Left forelimb (tissue), 1 donor: ENCODE results near the gene SLC7A9.
"Not testable (repeated sequence)": the region's sequence is repeated elsewhere in the genome, so short reads cannot be mapped to it uniquely, and the experiment has no call there.

Experiments
- DNase-seq: peaks from one replicate; pipeline ENCODE4 v3.0.0-alpha.2; 2018; ENCODE audit warnings: low spot score

The SLC7A9 gene

DNA sequence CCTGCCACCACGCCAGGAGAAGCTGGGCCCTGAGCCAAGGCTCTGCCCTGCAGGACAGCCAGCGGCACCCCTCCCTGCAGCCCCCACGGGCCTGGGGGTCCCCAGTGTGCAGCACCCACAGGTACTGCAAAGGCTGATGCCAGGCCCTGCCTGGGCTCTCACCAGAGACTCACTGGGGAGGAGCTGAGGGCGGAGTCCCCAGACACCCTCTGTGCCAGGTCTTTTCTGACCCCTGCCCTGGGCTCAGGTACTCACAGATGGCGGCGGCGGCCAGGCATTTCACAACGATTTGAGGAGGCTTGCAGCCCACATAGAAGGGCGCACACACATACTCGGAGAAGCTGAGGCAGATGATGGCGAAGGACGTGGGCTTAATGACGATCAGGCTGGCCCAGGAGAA lies 5.7 kb downstream of the SLC7A9 start:
- DNase-seq: no peak

DNA sequence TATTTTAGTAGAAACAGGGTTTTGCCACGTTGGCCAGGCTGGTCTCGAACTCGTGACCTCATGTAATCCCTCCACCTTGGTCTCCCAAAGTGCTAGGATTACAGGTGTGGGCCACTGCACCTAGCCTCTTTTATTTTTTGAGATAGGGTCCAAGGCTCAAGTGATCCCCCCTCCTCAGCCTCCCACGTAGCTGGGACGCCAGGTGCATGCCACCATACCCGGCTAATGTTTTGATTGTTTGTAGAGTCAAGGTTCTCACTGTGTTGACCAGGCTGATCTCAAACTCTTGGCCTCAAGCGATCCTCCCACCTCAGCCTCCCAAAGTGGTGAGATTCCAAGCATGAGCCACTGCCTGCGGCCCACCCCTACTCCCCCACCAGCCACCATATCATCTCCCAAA lies 6.3 kb downstream of the SLC7A9 start:
- DNase-seq: no peak

DNA sequence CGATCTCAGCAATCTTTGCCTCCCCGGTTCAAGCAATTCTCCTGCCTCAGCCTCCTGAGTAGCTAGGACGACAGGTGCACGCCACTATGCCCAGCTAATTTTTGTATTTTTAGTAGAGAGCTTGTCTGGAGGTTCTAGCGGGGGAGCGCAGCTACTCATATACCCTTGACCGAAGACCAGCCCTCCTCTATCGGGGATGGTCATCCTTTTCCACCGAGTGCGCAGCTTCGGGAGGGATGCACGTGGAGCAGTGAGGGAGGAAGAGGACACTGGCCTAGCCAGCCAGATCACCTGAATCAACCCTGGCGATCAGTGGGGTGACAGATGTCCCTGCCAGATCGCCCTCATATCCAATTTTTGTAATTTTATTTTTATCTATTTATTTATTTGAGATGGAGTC lies 6.8 kb downstream of the SLC7A9 start:
- DNase-seq: no peak

DNA sequence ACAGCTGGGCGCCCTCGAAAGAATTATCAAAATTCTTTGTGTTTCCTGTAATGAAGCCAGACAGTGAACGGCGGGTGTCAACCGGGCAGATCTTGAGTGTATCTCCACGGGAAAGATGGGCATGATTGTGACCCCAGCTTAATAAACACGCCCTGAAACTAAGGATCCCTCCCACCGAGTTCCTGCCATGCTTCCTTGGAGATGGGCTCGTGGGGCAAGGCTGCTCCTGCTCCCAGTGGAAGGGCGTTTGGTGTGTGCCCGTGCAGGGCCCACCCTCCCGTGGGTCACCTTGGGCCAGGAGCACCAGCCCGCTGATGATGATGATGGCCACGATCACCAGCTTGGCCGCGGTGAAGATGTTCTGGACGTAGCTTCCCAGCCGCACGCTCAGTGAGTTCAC lies 7.4 kb downstream of the SLC7A9 start:
- DNase-seq: no peak

DNA sequence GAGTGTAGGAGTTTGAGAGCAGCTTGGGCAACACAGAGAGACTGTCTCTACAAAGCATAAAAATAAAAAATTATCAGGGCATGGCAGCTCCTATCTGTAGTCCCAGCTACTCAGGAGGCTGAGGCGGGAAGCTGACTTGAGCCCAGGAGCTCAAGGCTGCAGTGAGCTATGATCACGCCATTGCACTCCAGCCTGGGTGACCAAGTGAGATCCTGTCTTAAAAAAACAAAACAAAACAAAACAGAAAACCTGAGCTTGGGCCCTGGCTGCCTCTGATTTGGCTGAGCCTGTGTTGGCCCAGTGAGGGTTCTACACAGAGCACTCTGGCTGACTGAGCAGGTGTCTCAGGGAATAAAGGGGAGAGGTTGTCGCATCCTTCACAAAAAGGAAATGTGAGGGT lies 8.0 kb downstream of the SLC7A9 start:
- DNase-seq: no peak

DNA sequence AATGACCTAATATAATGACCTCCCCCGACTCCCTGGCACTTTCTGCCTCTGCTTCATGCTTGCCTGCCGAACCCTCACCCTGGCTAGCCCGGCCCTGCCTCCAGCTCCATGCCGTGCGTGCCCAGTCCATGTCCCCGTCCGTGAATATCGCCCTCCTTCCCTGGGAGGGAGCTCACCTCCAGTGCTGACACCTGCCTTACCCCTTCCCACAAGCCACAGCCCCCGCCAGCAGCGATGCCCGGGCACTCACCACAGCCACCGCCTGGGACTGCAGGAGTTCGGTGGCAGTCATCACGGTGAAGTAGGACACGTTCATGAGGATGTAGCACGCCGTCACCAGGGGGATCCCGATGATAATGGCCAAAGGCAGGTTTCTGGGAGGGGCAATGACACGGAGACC lies 10.0 kb downstream of the SLC7A9 start:
- DNase-seq: no peak

DNA sequence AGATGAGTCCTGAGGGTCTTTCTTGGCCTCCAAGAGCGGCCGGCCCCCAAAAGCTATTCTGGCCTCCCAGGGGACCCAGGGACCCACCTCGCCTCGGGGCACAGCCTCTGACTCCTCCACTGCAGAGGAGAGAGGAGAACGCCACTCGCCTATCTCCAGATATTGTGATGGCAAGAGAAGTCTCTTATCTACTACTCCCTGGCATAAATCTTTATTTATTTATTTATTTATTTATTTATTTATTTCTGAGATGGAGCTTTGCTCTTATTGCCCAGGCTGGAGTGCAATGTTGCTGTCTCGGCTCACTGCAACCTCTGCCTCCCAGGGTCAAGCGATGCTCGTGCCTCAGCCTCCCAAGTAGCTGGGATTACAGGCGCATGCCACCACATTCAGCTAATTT lies 11.0 kb downstream of the SLC7A9 start:
- DNase-seq: no peak

DNA sequence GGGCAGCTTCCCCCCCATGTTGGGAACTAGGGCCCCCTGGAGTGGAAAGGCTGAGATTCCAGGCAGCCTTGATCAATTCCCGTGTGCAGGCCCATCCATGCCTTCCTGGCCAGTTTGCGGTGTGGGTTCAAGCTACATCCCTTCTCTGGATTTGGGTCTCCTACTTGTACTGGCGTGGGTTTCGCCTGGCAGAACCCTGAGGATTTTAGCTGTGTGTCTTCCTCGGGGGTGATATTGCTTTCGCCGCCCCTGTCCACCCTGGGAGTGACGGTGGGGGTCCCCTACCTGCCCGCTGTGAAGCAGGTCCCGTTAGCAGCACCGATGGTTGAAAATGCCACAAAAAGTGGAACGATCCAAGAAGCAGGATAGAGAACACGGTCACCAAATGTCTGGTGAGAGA lies 11.4 kb downstream of the SLC7A9 start:
- no peak for DNase-seq

DNA sequence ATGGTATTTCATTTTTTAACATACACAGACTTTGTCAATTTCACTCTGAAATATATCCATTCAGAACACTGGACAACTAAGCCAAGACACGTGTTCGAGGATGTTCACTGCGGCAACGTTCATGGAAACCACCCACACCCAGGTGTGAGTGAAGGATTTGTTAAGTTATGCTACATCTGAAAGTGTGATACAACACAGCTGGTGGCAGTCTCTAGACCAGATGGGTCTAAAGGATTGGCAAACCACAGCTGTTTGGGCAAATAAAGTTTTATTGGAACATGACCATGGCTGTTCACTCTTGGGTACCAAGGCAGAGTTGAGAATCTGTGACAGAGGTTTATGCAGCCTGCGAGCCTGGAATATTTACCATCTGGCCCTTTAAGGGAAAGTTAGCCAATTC lies 12.0 kb downstream of the SLC7A9 start:
- no peak for DNase-seq

DNA sequence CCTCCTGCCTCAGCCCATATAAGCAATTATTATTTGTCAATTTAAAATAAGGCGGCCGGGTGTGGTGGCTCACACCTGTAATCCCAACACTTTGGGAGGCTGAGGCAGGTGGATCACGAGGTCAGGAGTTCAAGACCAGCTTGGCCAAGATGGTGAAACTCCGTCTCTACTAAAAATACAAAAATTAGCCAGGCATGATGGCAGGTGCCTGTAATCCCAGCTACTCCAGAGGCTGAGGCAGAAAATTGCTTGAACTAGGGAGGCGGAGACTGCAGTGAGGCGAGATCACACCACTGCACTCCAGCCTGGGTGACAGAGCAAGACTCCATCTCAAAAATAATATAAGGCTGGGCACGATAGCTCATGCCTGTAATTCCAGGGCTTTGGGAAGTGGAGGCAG lies 12.7 kb downstream of the SLC7A9 start:
- not testable (repeated sequence) for DNase-seq

DNA sequence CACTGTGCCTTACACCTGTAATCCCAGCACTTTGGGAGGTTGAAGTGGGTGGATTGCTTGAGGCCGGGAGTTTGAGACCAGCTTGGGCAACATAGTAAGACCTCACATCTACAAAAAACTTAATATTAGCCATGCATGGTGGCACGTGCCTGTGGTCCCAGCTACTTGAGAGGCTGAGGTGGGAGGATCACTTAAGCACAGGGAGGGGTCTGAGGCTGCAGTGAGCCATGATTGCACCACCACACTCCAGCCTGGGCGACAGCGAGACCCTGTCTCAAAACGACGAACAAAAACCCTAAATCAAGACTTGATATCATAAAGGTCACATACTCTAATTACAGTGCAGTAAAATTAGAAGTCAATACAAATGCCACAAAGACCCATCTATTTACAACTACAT lies 17.4 kb downstream of the SLC7A9 start:
- DNase-seq: no peak

DNA sequence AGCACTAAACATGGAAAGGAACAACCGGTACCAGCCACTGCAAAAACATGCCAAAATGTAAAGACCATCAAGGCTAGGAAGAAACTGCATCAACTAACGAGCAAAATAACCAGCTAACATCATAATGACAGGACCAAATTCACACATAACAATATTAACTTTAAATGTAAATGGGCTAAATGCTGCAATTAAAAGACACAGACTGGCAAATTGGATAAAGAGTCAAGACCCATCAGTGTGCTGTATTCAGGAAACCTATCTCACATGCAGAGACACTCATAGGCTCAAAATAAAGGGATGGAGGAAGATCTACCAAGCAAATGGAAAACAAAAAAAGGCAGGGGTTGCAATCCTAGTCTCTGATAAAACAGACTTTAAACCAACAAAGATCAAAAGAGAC lies 21.5 kb downstream of the SLC7A9 start:
- not testable (repeated sequence) for DNase-seq

DNA sequence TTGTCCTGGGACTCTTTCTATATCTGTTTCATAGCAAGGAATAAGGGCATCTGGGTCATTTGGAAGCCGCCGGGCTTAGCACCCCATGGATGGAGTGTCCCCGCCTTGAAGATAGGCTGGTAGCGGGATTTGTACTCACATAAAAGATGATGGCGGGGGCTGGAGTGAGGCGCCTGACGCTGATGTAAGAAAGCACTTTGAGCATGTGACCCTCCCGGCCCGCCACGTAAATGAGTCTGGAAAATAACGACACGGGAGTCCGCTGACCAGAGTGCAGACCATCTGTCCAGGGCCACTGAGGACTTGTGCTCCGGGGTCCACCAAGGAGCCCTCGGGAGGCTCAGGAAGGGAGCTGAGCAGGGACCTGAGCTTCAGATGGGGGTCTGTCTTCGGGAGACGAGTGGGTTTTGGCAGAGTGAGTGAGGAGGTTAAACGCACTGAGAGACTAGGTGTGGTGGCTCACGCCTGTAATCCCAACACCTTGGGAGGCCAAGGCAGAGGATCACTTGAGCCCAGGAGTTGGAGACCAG lies 25.8 kb downstream of the SLC7A9 start:
- no peak for DNase-seq

DNA sequence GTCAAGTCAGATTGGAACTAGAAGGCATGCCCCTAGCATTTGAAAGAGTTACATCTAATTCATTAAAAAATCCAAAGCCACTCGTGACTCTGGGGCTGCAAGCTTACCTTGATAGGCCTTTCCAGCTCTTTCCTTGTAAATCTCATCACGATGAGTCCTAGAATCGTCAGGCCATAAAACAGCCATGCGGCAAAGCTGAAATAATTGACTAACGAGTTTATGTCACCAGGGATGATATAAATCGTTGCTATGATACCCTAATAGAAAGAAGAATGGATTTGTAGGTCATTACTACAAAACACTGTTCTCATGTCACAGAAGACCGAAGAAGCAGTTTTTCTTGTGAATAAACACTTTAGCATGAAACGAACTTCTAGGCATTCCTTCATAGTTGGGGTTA lies 27.5 kb downstream of the SLC7A9 start:
- DNase-seq: no peak

DNA sequence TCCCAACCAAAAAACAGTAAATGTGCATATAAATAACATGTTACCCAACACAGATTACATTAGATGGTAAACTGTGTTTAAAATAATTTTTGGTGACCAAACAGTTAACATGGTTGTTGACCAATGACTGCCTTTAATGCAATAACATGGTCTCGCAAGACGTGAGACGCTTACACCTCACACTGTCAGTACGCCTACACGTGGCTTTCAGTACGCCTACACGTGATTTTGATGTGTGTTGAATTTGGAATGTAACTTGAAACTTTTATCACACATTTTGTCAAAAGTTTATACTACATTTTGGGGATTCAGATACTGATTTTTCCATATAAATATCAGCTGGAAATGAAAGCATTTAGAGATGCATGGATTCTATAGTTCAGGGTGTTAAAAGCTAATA lies 32.0 kb downstream of the SLC7A9 start:
- DNase-seq: no peak

DNA sequence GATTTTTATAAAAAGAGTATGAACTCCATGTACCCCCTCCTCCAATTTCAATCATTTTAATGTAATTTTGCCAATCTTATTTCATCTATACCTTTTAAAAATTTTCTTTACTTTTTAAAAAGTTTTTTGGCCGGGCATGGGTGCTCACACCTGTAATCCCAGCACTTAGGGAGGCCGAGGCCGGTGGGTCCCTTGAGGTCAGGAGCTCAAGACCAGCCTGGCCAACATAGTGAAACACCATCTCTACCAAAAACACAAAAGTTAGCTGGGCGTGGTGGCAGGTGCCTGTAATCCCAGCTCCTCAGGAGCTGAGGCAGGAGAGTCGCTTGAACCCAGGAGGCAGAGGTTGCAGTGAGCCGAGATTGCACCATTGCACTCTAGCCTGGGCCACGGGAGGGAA lies 36.2 kb downstream of the SLC7A9 start:
- not testable (repeated sequence) for DNase-seq

DNA sequence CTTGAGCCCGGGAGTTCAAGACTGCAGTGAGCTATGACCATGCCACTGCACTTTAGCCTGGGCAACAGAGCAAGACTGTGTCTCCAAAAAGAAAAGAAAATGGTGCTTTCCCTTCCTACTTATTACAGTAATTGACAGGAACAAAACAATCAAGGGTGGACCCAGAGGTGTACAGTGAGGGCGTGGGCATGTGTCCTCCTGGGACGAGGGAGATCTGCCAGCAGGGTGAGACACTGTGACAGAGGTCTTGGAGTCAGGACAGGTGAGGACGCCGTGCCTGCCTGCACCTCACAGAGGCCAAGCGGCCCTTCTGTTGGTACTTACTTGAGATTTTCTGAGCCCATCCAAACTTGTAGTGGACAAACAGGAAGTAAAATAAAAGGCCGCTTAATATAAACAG lies 36.7 kb downstream of the SLC7A9 start:
- not testable (repeated sequence) for DNase-seq

DNA sequence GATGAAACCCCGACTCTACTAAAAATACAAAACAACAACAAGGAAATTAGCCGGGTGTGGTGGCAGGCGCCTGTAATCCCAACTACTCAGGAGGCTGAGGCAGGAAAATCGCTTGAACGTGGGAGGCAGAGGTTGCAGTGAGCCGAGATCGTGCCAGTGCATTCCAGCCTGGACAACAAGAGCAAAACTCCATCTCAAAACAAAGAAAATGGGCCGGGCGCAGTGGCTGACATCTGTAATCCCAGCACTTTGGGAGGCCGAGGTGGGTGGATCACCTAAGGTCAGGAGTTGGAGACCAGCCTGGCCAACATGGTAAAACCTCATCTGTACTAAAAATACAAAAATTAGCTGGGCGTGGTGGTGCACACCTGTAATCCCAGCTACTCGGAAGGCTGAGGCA lies 37.5 kb downstream of the SLC7A9 start:
- DNase-seq: not testable (repeated sequence)

DNA sequence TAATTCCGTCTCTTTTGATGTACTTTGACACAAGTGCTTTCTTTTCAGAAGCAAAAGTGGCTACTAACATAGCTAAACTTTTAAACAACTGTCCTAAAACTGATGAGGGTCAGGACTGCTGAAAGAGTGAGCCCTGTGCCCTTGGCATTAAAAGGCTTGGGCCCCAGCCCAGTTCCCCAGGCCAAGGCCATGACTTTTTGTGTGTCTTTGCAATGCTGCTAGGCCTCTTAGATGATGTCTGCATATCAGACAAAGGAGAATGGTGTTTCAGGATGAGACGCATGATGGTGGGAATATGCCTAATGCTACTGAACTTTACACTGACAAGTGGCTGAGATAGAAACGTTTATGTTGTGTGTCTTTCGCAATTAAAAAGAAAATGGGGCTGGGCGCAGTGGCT lies 38.0 kb downstream of the SLC7A9 start:
- DNase-seq: no peak

DNA sequence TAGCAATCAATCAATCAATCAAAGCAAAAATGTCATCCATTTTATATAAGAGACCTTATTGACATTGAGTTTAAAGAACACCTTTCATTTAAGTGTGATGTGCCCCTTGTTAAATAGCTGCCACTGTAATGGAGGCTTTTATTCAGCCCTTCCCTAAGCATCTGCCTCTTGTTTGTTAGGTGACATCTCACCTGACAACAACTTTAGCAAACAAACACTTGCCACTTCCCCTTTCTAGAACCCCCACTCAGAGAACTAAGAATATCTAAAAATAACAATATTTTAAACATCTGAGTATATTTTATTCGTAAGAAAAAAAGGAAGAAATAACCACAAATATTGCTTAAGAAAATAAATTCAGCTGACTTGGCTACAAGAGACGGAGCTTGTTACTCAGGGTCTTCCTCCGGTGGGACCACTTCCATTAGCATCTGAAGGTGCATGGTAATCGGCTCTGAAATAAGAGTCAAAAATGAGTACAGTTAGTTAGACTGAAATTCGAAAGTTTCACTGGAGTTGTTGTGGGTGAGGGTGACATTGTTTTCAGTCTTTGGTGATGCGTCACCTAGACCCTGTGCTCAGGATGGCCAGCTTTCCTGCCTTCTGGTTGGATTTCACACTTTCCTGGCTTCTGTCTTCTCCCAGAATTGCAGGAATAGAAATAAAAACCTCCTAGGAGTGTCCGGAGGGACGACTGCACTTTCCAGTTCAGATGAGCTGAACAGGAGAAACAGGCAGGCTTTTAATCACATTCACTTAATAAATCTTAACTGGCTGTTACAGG lies 39.1 kb downstream of the SLC7A9 start:
- no peak for DNase-seq

DNA sequence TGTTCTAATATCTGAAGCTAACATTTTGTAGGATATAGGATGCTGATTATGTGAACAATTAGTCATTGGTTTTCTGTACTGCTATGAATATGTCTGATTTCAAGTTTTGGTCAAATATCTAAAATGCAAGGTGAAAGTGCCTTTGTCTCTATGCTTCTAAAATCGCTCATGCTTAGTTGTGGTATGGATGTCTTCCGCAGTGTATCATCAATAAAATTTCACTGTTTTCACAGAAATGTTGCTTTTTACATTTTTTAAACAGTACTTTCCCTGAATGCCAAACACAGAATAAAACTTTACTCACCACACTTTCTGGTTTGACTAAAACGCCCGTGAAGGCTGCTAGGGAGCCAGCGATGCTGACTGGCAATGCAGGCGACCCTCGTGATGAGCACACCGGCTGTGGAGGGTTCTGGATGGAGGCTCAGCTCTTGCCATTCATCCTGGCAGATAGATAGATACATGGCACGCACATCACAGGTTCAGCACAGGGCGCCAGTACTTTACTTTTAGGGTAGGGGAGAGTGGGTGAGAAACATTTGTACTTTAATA lies 40.1 kb downstream of the SLC7A9 start:
- DNase-seq: no peak

DNA sequence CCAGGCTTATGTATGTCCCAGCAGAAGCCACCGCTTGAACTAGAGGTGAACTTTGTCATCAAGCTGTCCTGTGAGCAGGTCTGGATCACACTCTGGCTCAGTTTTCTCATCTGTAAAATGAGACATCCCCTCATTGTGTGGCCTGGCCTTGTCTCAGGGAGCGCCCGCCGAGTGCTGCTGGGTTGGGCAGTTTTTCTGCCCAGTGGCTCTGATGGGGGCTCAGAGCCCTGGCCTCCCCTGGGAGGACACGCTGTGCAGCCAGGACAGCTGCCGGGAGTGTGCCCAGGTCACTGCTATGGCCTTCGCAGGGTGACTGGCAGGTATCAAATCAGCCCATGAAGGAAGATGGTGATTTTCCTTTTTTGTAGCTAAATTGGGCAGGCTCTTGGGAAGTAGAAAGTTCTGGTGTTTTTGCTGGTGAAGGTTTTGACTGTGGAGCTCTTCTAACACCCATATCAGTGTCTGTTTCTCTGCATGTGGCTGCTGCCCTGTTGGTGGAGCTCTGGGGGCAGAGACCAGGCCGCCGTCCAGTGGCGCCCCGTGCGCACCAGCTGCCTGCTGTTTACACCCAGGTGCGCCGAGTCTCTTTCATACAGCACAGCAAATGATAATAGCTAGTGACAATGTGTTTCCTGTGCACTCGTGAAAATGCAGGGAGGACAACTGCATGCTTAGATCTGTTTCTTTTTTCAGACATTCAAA lies 40.8 kb downstream of the SLC7A9 start:
- DNase-seq: no peak

DNA sequence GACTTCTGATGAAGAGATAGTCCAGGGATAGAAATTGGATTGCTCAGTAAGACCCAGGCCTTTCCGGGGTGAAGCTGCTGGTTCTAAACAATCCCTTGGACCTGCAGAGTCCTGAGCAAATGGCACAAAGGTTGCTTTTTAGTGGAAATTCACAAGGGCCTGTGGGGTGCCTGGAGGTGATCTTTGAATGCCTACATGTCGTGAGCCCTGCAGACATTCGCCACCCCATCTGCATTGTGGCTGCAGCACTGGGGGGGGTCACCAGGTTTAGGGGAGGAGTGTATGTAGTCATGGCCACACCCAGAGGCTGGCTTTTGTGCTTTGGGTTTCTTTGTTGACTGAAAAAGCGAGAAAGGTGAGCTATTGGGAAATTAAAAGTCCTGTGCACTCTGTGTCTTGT lies 41.4 kb downstream of the SLC7A9 start:
- no peak for DNase-seq
